ENCODE results near the gene CLCN7. TPM values are rescaled to one million over a fixed set of nuclear protein-coding genes. Genes with fewer than 3 reads are reported as not detected.

Gene CLCN7
- total and polyA plus RNA-seq, 2 donors (not counting 3 experiments of a cell fraction or from before 2014, with no cell fraction given), result 59.8 to 94.9 TPM

GRCh38 chr16:1512774-1513173, 37.9 kb upstream of the CLCN7 start:
- Histone ChIP-seq H3K4me3 (replicated peaks in 1 of 3; ENCODE audit: insufficient read depth in 1 of 3, low read depth in 1 of 3, low read length in 3 of 3) (peak overlapping the region in 1 of 3 experiments; percentile 9), H3K4me2 (ENCODE audit: insufficient read depth, low read length) (peak overlapping the region; percentile 43), H2AFZ (ENCODE audit: low read depth, low read length) (no peak overlapping the region), H3K9ac (replicated peaks; ENCODE audit: extremely low read depth, insufficient read depth, low read length) (no peak overlapping the region), H3K27ac (ENCODE audit: insufficient read depth, low read depth, low read length) (peak overlapping the region; percentile 21), H3K36me3 (ENCODE audit: control insufficient read depth in 2 of 2, extremely low read depth in 1 of 2, insufficient read depth in 2 of 2, low read length in 2 of 2) (peaks cover 5 to 8% of the 10 kb centered on the region in 2 experiments), H3K79me2 (ENCODE audit: control insufficient read depth, insufficient read depth, low read length) (no peaks in the 10 kb centered on the region), H3K9me3 (replicated peaks; ENCODE audit: control insufficient read depth, insufficient read depth, low read length) (no peaks in the 10 kb centered on the region), H3K27me3 (ENCODE audit: control insufficient read depth in 2 of 2, insufficient read depth in 2 of 2, low read length in 2 of 2) (no peaks in the 10 kb centered on the region), H3K9me1 (replicated peaks; ENCODE audit: control insufficient read depth, extremely low read depth, insufficient read depth, low read length) (no peaks in the 10 kb centered on the region), H3K4me1 (ENCODE audit: control insufficient read depth, extremely low read depth, insufficient read depth, low read length) (peaks cover 12% of the 10 kb centered on the region), H4K20me1 (replicated peaks; ENCODE audit: control insufficient read depth, extremely low read depth, insufficient read depth, low read length) (no peaks in the 10 kb centered on the region)
- ChIA-PET POLR2A (interaction anchor here (0.6 kb wide), 1 partner anchor 33 kb away, joined by 4 read pairs; no protein-coding TSS in a partner anchor), CTCF (interaction anchor here (1.0 to 2.1 kb wide), 9 partner anchors 10 to 193 kb away, joined by 3 to 12 read pairs (median 6); partner anchors contain the start of gene MAPK8IP3)
- dilution Hi-C loops (cut with MboI; ENCODE audit: extremely low pct_ligation_motif_present, low sequenced_read_pairs), result no loop called here
- TF ChIP-seq GATA2 (IDR thresholded peaks at IDR 0.05; ENCODE audit: insufficient read depth, insufficient read length, low read depth, low read length), result no peak
- TF ChIP-seq FOS (IDR thresholded peaks at IDR 0.05; ENCODE audit: borderline replicate concordance, insufficient read depth, low read length), result no peak
- TF ChIP-seq POLR2AphosphoS5 (IDR thresholded peaks at IDR 0.05; ENCODE audit: insufficient read depth, low read depth, low read length), result peak; percentile 41
- intact Hi-C loops (cut with micrococcal nuclease), result loop anchor here (1.0 kb wide), 2 partner anchors 21 to 31 kb away; partner anchors contain the start of gene TMEM204
- BruUV-seq (replicated peaks), result no TSS peak
- DNase-seq (ENCODE audit: low read depth, low spot score) (peak; percentile 84), FAIRE-seq (peak; percentile 93)

GRCh38 chr16:1511662-1512569, 37.1 kb upstream of the CLCN7 start:
- Histone ChIP-seq H3K27me3 (ENCODE audit: control insufficient read depth in 2 of 2, insufficient read depth in 2 of 2, low read length in 2 of 2) (no peaks in the 10 kb centered on the region), H3K4me1 (ENCODE audit: control insufficient read depth, extremely low read depth, insufficient read depth, low read length) (peaks cover 12% of the 10 kb centered on the region), H3K36me3 (ENCODE audit: control insufficient read depth in 2 of 2, extremely low read depth in 1 of 2, insufficient read depth in 2 of 2, low read length in 2 of 2) (peaks cover 5 to 11% of the 10 kb centered on the region in 2 experiments), H3K27ac (ENCODE audit: insufficient read depth, low read depth, low read length) (peak overlapping the region; percentile 21), H3K4me2 (ENCODE audit: insufficient read depth, low read length) (peak overlapping the region; percentile 43), H3K4me3 (replicated peaks in 1 of 3; ENCODE audit: insufficient read depth in 1 of 3, low read depth in 1 of 3, low read length in 3 of 3) (peak overlapping the region in 1 of 3 experiments; percentile 9), H3K9me1 (replicated peaks; ENCODE audit: control insufficient read depth, extremely low read depth, insufficient read depth, low read length) (no peaks in the 10 kb centered on the region), H3K79me2 (ENCODE audit: control insufficient read depth, insufficient read depth, low read length) (no peaks in the 10 kb centered on the region), H3K9ac (replicated peaks; ENCODE audit: extremely low read depth, insufficient read depth, low read length) (no peak overlapping the region), H4K20me1 (replicated peaks; ENCODE audit: control insufficient read depth, extremely low read depth, insufficient read depth, low read length) (no peaks in the 10 kb centered on the region), H2AFZ (ENCODE audit: low read depth, low read length) (no peak overlapping the region), H3K9me3 (replicated peaks; ENCODE audit: control insufficient read depth, insufficient read depth, low read length) (no peaks in the 10 kb centered on the region)
- ChIA-PET POLR2A (interaction anchor here (0.6 kb wide), 2 partner anchors 14 to 34 kb away, joined by 4 to 6 read pairs; no protein-coding TSS in a partner anchor), CTCF (interaction anchor here (0.6 to 2.1 kb wide), 11 partner anchors 10 to 194 kb away, joined by 3 to 12 read pairs (median 5); partner anchors contain the start of gene MAPK8IP3)
- dilution Hi-C loops (cut with MboI; ENCODE audit: extremely low pct_ligation_motif_present, low sequenced_read_pairs), result no loop called here
- no peak for DNase-seq (ENCODE audit: low read depth, low spot score)
- no TSS peak for BruUV-seq (replicated peaks)
- TF ChIP-seq POLR2AphosphoS5 (IDR thresholded peaks at IDR 0.05; ENCODE audit: insufficient read depth, low read depth, low read length) (no peak), MAX (IDR thresholded peaks at IDR 0.05; ENCODE audit: insufficient read depth, insufficient read length) (peak; percentile 71)
- no peak for FAIRE-seq
- intact Hi-C loops (cut with micrococcal nuclease), result loop anchor here (1.0 kb wide), 2 partner anchors 21 to 31 kb away; partner anchors contain the start of gene TMEM204
